Mesenchymal stem cell (in vitro differentiated cells and primary cell): ENCODE measurements around the gene C1QTNF8.

Source experiments
- DNase-seq: peaks from one replicate; pipeline ENCODE4 v3.0.0-alpha.2; 2013
- H2AFZ ChIP-seq: one replicate; pipeline ENCODE4 v1.6.1; 2013; ENCODE audit warnings: low read depth, mild to moderate bottlenecking, control low read depth, inconsistent platforms, low read length, moderate library complexity
- H2AK5ac ChIP-seq: 2 replicates; pipeline ENCODE4 v1.6.1; 2013; ENCODE audit warnings: low read length, moderate library complexity, mild to moderate bottlenecking, inconsistent platforms; ENCODE audit not compliant: severe bottlenecking
- H2BK120ac ChIP-seq: one replicate; pipeline ENCODE4 v1.6.1; 2013; ENCODE audit warnings: low read depth, mild to moderate bottlenecking, inconsistent platforms, low read length, moderate library complexity
- H2BK12ac ChIP-seq, 2 experiments: one replicate each; pipeline ENCODE4 v1.6.1; 2013; ENCODE audit warnings: inconsistent platforms in 2 of 2, low read length in 2 of 2, mild to moderate bottlenecking in 2 of 2, moderate library complexity in 2 of 2, control low read depth in 1 of 2
- H2BK15ac ChIP-seq: one replicate; pipeline ENCODE4 v1.6.1; 2013; ENCODE audit warnings: mild to moderate bottlenecking, low read depth, inconsistent platforms; ENCODE audit not compliant: poor library complexity, severe bottlenecking
- H2BK5ac ChIP-seq: 2 replicates; pipeline ENCODE4 v1.6.1; 2013; ENCODE audit warnings: low read depth, mild to moderate bottlenecking, low read length, control low read depth, inconsistent platforms; ENCODE audit not compliant: poor library complexity, severe bottlenecking
- H3K14ac ChIP-seq, 2 experiments: one replicate each; pipeline ENCODE4 v1.6.1; 2013; ENCODE audit warnings: inconsistent platforms in 2 of 2, low read length in 2 of 2, control low read depth in 1 of 2, mild to moderate bottlenecking in 1 of 2, moderate library complexity in 1 of 2
- H3K18ac ChIP-seq, 2 experiments: one replicate each; pipeline ENCODE4 v1.6.1; 2013; ENCODE audit warnings: inconsistent platforms in 2 of 2, low read length in 2 of 2, control low read depth in 1 of 2, low read depth in 1 of 2, mild to moderate bottlenecking in 1 of 2
- H3K23ac ChIP-seq, 2 experiments: one replicate each; pipeline ENCODE4 v1.6.1; 2013; ENCODE audit warnings: inconsistent platforms in 2 of 2, low read length in 2 of 2, mild to moderate bottlenecking in 2 of 2, moderate library complexity in 2 of 2, control low read depth in 1 of 2
- H3K27ac ChIP-seq: 2 replicates; pipeline ENCODE4 v1.5.1; 2013; ENCODE audit warnings: mild to moderate bottlenecking, moderate library complexity, low read length, control low read depth, inconsistent platforms; ENCODE audit not compliant: poor library complexity, severe bottlenecking
- H3K27me3 ChIP-seq, 2 experiments: 2 replicates each; pipeline versions ENCODE4 v1.6.1 to v1.7.0; 2013; ENCODE audit warnings: low read length in 2 of 2, mild to moderate bottlenecking in 2 of 2, moderate library complexity in 2 of 2, control low read depth in 1 of 2, inconsistent platforms in 1 of 2; ENCODE audit not compliant: control insufficient read depth in 1 of 2, insufficient read depth in 1 of 2
- H3K36me3 ChIP-seq, 2 experiments: 2 replicates each; pipeline versions ENCODE4 v1.6.1 to v1.7.0; 2013; ENCODE audit warnings: low read length in 2 of 2, control low read depth in 1 of 2, inconsistent platforms in 1 of 2, low read depth in 1 of 2, mild to moderate bottlenecking in 1 of 2; ENCODE audit not compliant: insufficient read depth in 2 of 2, control insufficient read depth in 1 of 2
- H3K4ac ChIP-seq, 2 experiments: one replicate each; pipeline ENCODE4 v1.6.1; 2013; ENCODE audit warnings: inconsistent platforms in 2 of 2, low read length in 2 of 2, mild to moderate bottlenecking in 2 of 2, moderate library complexity in 2 of 2, control low read depth in 1 of 2, low read depth in 1 of 2
- H3K4me1 ChIP-seq: 2 replicates; pipeline ENCODE4 v1.6.1; 2013; ENCODE audit warnings: low read depth, low read length, control low read depth; ENCODE audit not compliant: control insufficient read depth, insufficient read depth
- H3K4me2 ChIP-seq: 2 replicates; pipeline ENCODE4 v1.6.1; 2013; ENCODE audit warnings: low read length, mild to moderate bottlenecking, inconsistent platforms; ENCODE audit not compliant: poor library complexity, severe bottlenecking
- H3K4me3 ChIP-seq, 2 experiments: 2 replicates each; pipeline versions ENCODE4 v1.5.1 to v1.7.0; 2013; ENCODE audit warnings: low read length in 2 of 2, mild to moderate bottlenecking in 2 of 2, control low read depth in 1 of 2, low read depth in 1 of 2; ENCODE audit not compliant: insufficient read depth in 1 of 2
- H3K79me1 ChIP-seq: replicated peaks from 2 replicates; pipeline ENCODE4 v1.6.1; 2013; ENCODE audit warnings: mild to moderate bottlenecking, control low read depth, low read length, inconsistent platforms; ENCODE audit not compliant: poor library complexity, severe bottlenecking
- H3K9ac ChIP-seq: 2 replicates; pipeline ENCODE4 v1.7.0; 2013; ENCODE audit warnings: mild to moderate bottlenecking, low read length, moderate library complexity
- H3K9me3 ChIP-seq: 2 replicates; pipeline ENCODE4 v1.7.0; 2013; ENCODE audit warnings: mild to moderate bottlenecking, low read length; ENCODE audit not compliant: control insufficient read depth
- H4K8ac ChIP-seq: one replicate; pipeline ENCODE4 v1.6.1; 2013; ENCODE audit warnings: inconsistent platforms, mild to moderate bottlenecking, low read length, moderate library complexity
- H4K91ac ChIP-seq: one replicate; pipeline ENCODE4 v1.6.1; 2013; ENCODE audit warnings: mild to moderate bottlenecking, low read length, inconsistent platforms
- WGBS: methylation state at CpG from one replicate; pipeline ENCODE4 v1.1.7; 2013; ENCODE audit warnings: mixed read lengths; 5-methylcytosine and 5-hydroxymethylcytosine counted together

Gene C1QTNF8

DNA sequence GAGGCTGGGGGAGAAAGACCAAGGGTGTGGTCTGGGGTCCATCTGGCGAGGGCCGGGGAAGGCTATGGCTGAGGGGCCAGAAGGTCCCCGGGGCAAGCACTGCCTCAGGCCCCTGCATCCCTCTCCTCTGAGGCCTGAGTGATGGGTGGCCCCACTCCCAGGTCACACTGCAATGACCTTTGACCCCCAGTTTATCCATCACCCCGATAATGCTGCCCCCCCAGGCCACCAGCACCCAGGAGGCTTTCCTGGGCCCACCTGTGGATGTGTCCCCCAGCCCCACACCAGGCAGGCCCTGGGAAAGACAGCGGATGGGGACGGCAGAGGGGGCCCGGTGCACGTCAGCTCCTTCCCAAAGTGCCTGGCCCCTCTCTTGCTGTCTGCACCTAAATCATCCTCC is 34.3 kb upstream of the C1QTNF8 start:
- H4K91ac ChIP-seq, result no peak overlapping the region
- H3K4me2 ChIP-seq, result no peak overlapping the region
- H3K4ac ChIP-seq, result no peak overlapping the region
- H3K9ac ChIP-seq, result no peak overlapping the region
- no peaks in the 10 kb centered on the region for H3K79me1 ChIP-seq
- peaks cover 6% of the 10 kb centered on the region for H3K4me1 ChIP-seq
- no peak for DNase-seq
- no peak overlapping the region for H4K8ac ChIP-seq
- peaks cover 0 to 27% of the 10 kb centered on the region in 2 experiments for H3K27me3 ChIP-seq
- no peak overlapping the region for H2BK5ac ChIP-seq
- no peak overlapping the region for H3K18ac ChIP-seq
- H3K23ac ChIP-seq, result no peak overlapping the region
- no peak overlapping the region for H2AK5ac ChIP-seq
- no peak overlapping the region for H2BK12ac ChIP-seq
- H3K4me3 ChIP-seq, result no peak overlapping the region
- no peak overlapping the region for H3K14ac ChIP-seq
- no peak overlapping the region for H3K27ac ChIP-seq
- H2BK15ac ChIP-seq, result no peak overlapping the region
- WGBS, result 78% methylated on average over 6 of the region's 8 CpGs
- H3K9me3 ChIP-seq, result no peaks in the 10 kb centered on the region
- H2BK120ac ChIP-seq, result no peak overlapping the region
- peaks cover 0 to 2% of the 10 kb centered on the region in 2 experiments for H3K36me3 ChIP-seq
- H2AFZ ChIP-seq, result no peak overlapping the region

DNA sequence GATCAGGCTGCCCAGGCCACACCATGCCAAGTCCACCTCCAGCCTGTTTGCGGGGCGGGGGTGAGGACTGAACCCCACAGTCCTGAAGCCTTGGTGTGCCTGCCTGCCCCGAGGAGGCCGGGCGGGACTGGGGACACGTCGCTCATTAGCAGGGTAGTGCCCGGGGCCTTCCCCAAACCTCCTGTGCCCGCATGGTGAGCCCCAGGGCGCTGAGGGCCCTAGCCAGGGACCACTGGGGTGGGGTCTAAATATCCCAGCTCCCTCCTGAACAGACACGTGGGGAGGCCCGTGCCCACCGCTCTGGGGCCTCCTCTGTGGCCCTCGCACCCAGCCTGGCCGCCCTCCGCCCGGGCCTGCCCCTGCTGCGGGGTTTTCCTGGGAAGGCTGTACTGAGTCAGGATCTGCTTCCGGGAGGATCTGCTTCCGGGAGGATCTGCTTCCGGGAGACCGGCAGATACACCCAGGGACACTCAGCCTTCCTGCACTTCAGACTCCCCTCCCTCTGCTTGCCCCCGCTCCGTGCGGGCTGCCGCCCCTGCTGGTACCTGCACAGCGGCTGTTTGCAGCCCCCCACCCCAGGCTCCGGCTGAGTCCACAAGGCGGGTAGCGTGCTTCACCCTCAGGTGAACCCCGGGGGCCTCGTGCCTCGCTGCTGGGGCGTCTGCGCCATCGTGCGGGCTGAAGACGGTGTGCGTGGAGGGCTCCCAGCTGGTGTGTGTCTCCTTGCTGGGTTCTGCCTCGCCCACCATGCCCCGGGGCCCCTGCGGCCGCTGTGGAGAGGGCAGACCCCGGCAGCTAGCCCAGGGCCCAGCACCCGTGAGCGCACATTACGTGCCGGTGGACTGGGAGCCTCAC is 33.3 kb upstream of the C1QTNF8 start:
- H3K4me3 ChIP-seq, result peak overlapping the region in 1 of 2 experiments; percentile 8

DNA sequence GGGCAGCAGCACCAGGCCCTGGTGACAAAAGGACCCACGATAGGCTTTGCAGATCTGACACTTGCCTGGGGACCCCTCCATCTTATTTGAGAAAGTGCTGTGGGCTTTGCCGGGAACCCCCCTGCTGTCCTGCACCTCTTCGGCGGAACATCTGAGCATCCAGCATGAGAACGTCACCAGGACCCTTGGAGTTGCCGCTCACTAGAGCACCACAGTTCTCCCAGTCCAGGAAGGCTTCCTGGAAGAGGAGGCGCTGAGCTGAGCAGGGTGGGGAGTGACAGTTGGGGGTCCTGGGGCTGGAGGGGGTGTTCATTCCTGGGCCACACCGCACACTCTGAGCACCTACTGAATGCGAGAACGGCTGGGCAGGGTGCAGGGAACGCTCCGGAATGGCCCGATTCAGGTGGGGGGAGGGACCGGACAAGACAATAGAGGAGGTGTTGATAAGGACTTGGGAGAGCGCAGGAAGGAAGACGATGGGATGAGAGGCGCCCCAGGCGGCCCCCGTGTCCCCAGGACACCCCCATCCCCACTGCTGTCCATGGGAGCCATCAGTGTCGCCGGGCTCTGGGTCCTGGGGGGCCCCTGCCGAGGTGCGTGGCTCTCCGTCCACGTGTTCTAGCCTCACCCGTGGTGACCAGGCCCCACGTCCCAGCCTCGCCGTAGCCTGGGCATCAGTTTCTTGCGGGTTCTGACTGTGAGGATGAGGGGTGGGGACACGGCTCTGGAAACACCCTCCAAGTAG is 32.1 kb upstream of the C1QTNF8 start:
- H4K91ac ChIP-seq, result no peak overlapping the region
- H2BK120ac ChIP-seq, result no peak overlapping the region
- H3K4ac ChIP-seq, result no peak overlapping the region
- no peak overlapping the region for H2BK15ac ChIP-seq
- no peak overlapping the region for H3K4me3 ChIP-seq
- H3K14ac ChIP-seq, result no peak overlapping the region
- no peak overlapping the region for H3K23ac ChIP-seq
- no peak overlapping the region for H2BK12ac ChIP-seq
- H3K27me3 ChIP-seq, result peaks cover 0 to 28% of the 10 kb centered on the region in 2 experiments
- WGBS, result 90% methylated on average over 29 of the region's 31 CpGs
- no peak overlapping the region for H2BK5ac ChIP-seq
- no peak overlapping the region for H3K9ac ChIP-seq
- DNase-seq, result no peak
- H3K4me1 ChIP-seq, result no peaks in the 10 kb centered on the region
- H2AK5ac ChIP-seq, result no peak overlapping the region
- peaks cover 0 to 4% of the 10 kb centered on the region in 2 experiments for H3K36me3 ChIP-seq
- H3K27ac ChIP-seq, result no peak overlapping the region
- no peak overlapping the region for H2AFZ ChIP-seq
- H3K9me3 ChIP-seq, result no peaks in the 10 kb centered on the region
- no peak overlapping the region for H3K18ac ChIP-seq
- H3K4me2 ChIP-seq, result no peak overlapping the region
- H4K8ac ChIP-seq, result no peak overlapping the region
- H3K79me1 ChIP-seq, result no peaks in the 10 kb centered on the region

More for the DNA sequence above, 33.3 kb upstream of the C1QTNF8 start:
- Histone ChIP-seq H2BK15ac (no peak overlapping the region), H3K4me2 (no peak overlapping the region), H2BK120ac (no peak overlapping the region), H4K8ac (no peak overlapping the region), H3K27ac (no peak overlapping the region), H2BK5ac (no peak overlapping the region), H3K36me3 (peaks cover 0 to 2% of the 10 kb centered on the region in 2 experiments), H3K14ac (no peak overlapping the region), H3K23ac (no peak overlapping the region), H3K79me1 (no peaks in the 10 kb centered on the region), H2AK5ac (no peak overlapping the region), H3K27me3 (peaks cover 0 to 34% of the 10 kb centered on the region in 2 experiments), H3K9me3 (no peaks in the 10 kb centered on the region), H2BK12ac (no peak overlapping the region), H3K4me1 (no peaks in the 10 kb centered on the region), H3K4ac (no peak overlapping the region), H2AFZ (no peak overlapping the region), H4K91ac (no peak overlapping the region), H3K18ac (no peak overlapping the region), H3K9ac (no peak overlapping the region)
- WGBS, result 90% methylated on average over 47 of the region's 48 CpGs
- DNase-seq, result no peak

DNA sequence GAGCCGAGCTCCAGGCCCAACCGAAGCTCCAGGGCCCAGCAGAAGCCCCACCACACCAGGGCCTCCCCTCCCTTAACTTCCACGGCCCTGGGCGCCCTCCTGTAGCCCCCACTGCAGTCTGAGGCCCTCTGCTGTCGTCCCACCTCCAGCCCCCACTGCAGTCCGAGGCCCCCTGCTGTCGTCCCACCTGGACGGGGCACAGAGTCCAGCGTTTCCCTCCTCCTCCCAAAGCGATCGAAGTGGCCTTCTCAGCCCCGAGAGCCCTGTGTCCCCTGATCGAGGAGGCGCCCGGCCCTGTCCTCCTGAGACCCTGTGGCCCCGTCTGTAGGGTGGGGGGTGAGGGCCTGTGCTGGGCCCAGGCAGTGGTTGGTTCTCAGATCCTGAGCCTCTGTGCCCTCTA is 31.1 kb upstream of the C1QTNF8 start:
- Histone ChIP-seq H2AK5ac (no peak overlapping the region), H3K18ac (no peak overlapping the region), H3K79me1 (no peaks in the 10 kb centered on the region), H4K91ac (no peak overlapping the region), H3K27me3 (peaks cover 4 to 28% of the 10 kb centered on the region in 2 experiments), H3K9ac (no peak overlapping the region), H3K4me3 (no peak overlapping the region), H2AFZ (no peak overlapping the region), H3K36me3 (peaks cover 0 to 4% of the 10 kb centered on the region in 2 experiments), H3K4me1 (no peaks in the 10 kb centered on the region), H3K4ac (no peak overlapping the region), H3K27ac (no peak overlapping the region), H3K9me3 (no peaks in the 10 kb centered on the region), H3K23ac (no peak overlapping the region), H2BK15ac (no peak overlapping the region), H2BK12ac (no peak overlapping the region), H2BK120ac (no peak overlapping the region), H3K14ac (no peak overlapping the region), H2BK5ac (no peak overlapping the region), H4K8ac (no peak overlapping the region), H3K4me2 (no peak overlapping the region)
- DNase-seq, result no peak
- WGBS, result 83% methylated on average over 16 of the region's 16 CpGs
